ENCODE measurements around the gene CFAP69.
A peak's percentile ranks its signal among the peaks of the same experiment; 100 is the strongest.

Gene CFAP69, protein sequence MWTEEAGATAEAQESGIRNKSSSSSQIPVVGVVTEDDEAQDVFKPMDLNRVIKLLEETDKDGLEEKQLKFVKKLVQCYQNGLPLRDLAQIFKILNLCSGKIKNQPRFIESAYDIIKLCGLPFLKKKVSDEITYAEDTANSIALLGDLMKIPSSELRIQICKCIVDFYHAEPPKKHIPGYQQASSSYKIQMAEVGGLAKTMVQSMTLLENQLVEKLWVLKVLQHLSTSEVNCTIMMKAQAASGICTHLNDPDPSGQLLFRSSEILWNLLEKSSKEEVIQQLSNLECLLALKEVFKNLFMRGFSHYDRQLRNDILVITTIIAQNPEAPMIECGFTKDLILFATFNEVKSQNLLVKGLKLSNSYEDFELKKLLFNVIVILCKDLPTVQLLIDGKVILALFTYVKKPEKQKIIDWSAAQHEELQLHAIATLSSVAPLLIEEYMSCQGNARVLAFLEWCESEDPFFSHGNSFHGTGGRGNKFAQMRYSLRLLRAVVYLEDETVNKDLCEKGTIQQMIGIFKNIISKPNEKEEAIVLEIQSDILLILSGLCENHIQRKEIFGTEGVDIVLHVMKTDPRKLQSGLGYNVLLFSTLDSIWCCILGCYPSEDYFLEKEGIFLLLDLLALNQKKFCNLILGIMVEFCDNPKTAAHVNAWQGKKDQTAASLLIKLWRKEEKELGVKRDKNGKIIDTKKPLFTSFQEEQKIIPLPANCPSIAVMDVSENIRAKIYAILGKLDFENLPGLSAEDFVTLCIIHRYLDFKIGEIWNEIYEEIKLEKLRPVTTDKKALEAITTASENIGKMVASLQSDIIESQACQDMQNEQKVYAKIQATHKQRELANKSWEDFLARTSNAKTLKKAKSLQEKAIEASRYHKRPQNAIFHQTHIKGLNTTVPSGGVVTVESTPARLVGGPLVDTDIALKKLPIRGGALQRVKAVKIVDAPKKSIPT

DNA sequence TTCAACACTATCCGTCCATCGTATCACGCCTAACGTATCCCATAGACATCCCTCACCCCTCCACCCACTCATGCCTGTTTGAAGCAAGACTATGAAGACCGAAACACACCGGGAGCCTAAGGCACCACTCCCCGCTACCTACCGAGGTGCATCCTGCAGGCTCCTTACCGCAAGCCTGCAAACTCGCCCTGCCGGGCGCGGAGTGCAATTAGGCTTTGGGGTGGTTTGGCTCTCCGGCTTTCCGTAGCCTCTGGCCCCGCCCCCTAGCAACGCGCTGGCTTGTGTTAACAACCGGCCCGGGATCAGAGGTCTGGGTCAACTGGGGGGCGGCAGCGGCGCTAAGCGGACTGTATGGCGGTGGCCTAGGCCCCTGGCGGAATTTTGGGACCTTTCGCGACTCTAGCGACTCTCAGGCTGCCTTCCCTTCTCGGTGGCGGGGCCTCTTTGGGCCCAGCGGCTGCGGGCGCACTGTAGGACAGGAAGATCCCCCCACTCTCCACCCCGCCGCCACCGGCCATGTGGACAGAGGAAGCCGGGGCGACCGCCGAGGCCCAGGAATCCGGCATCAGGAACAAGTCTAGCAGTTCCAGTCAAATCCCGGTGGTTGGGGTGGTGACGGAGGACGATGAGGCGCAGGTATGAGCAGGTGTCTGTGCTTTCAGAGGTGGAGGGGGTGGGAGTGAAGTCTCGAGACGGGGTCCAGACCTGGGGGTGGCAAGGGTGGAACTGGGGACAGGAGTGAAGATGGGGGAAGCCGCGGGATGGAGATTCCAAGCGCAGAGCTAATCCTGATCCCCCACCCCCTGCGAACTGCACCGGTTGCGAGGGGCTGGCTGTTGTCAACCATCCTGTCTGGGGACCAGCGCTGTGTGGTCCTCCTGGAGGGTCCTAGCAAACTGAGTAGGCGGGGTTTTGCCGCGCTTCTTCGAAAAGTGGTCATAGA lies at the start of gene CFAP69:
Gene CFAP69, plus strand, starts transcription at position 266 of the 943 bp plus-strand sequence. Its CDS starts 251 bp downstream, at position 517.
- peak; percentile 93 for DNase-seq

DNA sequence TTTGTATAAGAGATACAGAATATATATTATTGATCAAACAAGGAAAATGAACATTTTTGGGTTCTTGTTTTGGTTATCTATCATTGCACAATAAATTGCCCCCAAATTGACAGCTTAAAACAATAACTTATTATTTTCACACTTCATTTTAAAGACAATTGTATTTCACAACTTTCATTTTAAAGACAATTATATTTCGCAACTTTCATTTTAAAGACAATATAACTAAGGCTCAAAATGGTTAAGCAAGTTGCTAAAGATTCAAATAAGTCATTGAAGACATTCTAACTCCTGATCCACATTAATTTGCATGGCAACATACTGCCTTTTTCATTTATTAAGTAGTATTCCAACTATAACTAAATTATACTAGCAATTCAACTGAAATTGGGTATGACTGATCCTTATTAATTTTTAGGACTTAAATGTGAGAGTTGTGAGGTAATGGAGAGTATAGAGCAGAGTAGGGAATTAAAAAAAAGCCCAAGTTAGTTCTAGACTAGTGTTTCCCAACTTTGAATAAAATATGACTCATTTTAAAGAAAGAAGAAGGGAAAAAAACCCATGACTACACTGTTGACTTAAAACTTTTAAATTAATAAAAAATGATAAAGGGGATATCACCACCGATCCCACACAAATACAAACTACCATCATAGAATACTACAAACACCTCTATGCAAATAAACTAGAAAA lies 43.3 kb upstream of the CFAP69 start:
- no peak for DNase-seq

DNA sequence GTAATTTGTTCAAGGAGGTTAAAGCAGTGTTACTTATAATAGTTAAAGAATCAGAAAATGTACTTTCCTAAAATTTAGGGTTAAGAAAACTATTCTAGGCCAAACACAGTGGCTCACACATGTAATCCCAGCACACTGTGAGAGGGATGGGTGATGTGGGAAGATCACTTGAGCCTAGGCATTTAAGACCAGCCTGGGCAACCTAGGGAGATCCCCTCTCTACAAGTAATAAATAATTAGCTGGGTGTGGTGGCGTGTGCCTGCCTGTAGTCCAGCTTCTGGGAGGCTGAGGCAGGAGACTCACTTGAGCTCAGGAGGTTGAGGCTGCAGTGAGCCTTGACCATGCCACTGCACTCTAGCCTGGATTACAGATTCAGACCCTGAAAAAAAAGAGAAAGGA lies 37.0 kb upstream of the CFAP69 start:
- no peak for DNase-seq

DNA sequence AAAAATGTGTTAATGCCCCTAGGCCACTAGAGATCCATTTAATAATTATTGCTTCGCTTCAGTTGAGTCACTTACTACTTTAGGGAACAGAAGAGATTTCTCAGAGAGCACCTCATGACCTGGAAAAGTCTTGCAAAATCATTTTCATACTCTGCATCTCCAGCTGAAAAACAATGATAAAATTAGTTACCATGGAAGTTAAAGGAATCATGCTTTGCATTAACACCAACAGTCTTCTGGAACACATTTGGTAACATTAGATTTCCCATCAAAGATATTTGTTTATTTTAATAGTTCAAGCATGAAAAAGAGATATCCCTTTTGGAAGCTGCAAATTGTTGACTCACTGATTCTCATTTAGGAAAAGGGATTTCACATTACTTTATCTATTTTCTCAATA lies 35.2 kb upstream of the CFAP69 start:
- DNase-seq, result no peak

DNA sequence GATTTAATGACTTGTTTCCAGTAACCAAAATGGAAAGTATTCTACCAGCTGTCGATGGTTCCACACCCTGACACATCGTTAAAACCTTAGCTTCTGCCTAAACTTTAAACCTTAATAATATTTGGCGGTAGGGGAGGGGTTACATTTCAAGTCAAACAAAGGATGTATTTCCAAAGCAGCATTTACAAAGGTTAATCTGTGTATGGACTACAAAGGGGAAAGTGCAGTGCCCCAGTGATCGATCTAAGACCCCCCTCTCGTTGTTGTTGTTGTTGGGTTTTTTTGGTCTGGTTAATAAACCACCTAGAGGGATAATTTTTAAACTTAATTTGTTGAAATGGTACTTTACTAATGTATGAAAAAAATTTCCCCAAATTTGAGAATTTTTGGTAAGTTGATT lies 34.5 kb upstream of the CFAP69 start:
- no peak for DNase-seq

DNA sequence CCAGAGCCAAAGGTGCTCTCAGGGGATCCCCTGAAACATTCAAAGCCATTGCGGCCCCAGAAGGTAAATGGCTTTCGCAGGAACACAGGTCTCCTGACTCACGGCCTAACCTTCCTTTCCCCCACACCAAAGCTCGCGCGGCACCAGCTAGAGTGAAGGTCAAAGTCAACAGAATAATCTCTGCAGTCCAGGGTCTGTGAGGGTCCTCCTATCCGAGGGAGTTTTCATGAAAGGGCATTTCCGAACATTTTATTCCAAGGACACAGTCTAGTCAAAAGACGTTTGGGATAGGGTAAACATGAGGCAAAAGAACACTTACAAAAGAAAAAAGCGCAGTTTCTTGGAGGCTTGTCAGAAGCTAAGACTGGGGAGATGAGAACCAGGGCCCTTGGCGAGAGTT lies 34.0 kb upstream of the CFAP69 start:
- no peak for DNase-seq

DNA sequence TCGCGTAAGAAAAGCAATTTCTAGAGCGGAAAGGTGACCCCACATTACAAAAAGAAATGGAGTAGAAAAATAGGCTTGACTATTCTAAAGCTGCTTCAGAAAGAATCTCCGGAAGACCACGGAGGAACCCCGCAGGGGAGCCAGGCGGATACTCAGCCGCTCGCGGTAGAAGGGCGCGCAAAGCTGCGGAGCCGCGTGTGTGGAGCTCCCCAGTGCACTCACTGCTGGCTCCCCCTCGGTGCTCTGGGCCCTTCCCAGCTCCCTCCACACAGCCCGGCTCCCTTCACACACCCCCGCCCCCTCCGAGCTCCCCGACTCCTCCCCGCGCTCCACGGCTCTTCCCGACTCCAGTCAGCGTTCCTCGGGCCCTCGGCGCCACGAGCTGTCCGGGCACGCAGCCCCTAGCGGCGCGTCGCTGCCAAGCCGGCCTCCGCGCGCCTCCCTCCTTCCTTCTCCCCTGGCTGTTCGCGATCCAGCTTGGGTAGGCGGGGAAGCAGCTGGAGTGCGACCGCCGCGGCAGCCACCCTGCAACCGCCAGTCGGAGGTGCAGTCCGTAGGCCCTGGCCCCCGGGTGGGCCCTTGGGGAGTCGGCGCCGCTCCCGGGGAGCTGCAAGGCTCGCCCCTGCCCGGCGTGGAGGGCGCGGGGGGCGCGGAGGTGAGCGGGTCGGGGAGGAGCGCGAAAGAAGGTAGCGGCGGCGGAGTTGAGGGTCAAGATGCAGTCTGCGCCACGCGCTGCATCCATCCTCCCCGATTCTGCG lies 33.4 kb upstream of the CFAP69 start, which contains the start of gene STEAP2:
Gene STEAP2, plus strand, starts transcription at position 350 of the 758 bp plus-strand sequence. CDS start 13,343 bp downstream, outside the sequence.
- peak; percentile 71 for DNase-seq

DNA sequence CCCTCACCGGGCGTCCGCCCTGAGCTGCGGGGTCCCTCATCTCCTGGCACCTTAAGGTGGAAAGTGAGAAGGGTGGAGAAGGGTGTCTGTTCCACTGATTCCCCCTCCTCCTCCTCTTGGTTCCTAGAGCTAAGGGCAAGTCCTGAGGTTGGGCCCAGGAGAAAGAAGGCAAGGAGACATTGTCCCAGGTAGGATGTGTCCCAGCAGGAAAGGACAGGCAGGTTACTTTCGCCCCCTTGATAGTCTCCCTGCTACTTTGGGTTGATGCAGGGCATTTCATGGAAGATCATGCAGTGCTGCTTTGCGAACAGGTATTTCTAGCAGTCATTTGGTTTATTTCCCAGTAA lies 32.9 kb upstream of the CFAP69 start:
- no peak for DNase-seq

DNA sequence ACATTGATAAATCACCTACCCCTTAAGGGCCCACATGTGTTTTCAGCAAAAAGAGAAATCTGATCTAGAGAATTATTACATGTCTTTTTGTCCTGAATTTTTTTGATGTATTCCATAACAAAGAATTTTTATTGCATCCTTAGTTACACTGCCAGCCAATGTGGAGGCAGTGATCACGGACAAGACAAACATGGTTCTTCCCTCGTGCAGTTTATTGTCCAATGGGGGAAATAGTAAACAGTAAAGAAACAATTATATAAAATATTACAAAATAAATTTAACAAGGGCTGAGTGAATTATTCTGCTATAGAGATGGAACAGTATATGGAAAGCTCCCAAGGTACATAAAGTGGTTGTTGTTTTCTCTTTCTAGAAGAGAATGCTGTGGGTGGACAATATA lies 31.5 kb upstream of the CFAP69 start:
- DNase-seq, result no peak

DNA sequence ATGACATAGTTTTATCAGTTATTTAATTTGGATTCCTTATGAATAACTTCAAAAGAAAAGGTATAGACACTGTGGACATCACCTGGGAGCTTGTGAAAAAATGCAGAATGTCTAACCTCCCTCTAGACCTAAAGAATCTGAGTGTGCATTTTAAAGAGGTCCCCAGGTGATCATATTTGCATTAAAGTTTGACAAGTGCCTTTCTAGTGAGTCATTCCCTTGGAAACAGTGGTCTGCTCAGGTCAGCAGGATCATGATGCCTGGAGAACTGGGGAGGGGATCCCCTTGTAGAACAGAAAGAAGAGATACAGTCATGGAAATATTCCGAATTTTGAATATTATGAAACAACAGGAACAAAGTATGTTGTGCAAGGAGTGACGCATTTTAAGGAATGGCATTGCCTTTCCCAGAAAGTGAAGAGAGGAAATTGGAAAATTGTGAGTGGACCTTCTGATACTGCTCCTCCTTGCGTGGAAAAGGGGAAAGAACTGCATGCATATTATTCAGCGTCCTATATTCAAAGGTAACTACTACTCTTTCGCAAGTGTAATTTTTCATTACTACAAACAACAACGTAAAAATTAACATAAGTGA lies 28.8 kb upstream of the CFAP69 start:
- no peak for DNase-seq

DNA sequence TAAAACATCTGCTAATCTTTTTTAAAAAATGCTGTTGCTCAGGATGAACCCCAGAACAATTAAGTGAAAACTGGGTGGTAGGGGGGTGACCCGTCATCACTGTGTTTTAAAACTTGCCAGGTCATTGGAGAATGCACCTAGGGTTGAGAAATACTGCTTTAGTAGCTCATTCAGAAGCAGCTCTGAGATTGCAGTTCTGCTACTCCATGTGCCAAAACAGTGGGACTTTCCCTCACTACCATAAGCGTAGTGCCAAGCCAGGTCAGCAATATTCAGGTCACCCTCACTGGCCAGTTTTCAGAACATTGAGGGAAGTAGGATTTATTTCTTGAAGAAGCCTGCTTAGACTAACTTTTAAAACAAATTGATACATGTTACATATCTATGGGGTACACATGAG lies 28.2 kb upstream of the CFAP69 start:
- no peak for DNase-seq

DNA sequence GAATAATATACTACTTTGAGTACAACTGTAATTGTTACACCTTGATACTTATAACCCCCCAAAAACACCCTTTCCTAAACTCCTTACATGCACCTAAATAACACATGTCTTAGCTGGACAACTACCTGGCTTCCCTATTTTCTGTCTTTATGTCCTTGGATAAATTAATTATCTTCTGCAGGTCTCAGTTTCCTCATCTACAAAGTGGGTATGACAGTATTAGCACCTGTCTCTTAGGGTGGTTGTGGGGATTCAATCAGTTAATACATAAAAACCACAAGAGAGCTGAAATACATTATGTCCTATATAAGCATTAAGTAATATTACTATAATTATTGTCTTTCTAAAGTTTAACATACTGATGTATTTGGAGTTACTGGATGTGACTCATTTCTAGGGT lies 22.6 kb upstream of the CFAP69 start:
- no peak for DNase-seq

DNA sequence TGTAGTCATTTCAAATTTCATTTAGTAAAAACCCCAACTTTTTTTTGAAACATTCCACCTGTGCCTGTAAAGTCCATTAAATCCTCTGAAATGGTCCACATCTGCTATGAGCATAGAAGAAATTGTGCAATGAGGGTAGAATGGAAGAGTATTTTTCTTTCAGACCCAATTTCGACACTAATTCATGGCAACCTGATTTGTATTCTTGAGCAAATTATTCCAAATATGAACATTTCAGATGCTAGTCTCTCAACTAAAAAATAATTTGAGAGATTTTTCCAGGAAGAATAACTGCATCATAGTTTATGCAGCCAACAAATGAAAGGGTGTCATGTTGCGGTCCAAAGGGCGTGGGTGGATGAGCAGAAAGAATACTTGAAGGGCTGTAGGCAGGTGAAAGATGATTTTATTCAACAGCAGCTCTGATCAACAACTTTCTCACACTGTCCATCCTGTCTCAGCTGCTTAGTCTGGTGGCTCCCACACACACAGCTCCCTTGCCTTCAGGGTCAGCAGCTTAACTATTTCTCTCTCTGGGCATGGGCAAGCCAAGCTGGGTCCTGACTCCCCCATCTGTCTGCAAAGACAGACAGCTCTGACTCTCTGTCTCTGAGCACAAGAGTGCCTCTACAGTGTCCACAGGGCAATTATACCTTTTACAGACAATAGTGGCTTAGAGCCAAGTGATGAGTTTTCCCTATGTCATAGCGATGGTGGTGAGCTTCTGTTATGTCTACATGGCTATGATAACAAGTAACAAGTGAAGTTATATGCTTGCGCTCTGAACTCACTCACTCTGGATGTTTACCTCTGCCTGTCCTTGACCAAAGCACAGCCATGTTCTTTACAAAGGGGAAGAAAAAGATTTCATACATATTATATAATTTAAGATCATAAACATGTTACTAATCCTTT lies 21.9 kb upstream of the CFAP69 start:
- no peak for DNase-seq

DNA sequence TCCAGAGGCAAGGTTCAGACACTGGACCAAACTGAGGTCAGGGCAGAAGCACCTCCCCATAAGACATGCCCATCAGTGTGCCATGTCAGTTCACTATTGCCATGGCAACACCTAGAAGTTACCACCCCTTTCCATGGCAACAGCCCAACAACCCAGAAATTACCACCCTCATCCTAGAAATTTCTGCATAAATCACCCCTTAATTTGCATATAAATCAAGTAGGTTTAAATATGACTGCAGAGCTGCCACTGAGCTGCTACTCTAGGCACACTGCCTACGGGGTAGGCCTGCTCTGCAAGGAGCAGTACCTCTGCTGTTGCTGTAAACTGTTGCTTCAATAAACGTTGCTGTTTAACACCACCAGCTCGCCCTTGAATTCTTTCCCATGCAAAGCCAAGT lies 20.8 kb upstream of the CFAP69 start:
- DNase-seq, result no peak

DNA sequence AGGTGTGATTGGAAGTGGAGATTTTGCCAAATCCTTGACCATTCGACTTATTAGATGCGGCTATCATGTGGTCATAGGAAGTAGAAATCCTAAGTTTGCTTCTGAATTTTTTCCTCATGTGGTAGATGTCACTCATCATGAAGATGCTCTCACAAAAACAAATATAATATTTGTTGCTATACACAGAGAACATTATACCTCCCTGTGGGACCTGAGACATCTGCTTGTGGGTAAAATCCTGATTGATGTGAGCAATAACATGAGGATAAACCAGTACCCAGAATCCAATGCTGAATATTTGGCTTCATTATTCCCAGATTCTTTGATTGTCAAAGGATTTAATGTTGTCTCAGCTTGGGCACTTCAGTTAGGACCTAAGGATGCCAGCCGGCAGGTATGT lies 19.8 kb upstream of the CFAP69 start:
- no peak for DNase-seq

DNA sequence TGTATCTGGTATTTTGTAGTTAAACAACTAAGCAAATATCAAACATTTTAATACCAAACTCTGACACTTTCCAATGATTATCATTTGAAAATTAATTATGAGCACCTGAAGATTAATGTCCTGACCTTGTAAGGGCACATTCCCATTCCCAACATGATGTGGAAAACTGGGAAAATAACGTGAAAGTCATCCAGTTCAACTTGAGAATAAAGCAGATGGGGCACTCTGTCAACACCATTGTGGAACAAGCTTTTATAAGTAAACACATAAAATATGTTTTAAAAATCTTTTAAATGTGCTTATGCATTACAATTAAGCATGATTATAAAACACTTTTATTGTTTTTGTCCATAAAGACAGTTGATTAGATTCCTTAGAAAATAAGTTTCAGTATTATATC lies 19.4 kb upstream of the CFAP69 start:
- DNase-seq, result no peak

DNA sequence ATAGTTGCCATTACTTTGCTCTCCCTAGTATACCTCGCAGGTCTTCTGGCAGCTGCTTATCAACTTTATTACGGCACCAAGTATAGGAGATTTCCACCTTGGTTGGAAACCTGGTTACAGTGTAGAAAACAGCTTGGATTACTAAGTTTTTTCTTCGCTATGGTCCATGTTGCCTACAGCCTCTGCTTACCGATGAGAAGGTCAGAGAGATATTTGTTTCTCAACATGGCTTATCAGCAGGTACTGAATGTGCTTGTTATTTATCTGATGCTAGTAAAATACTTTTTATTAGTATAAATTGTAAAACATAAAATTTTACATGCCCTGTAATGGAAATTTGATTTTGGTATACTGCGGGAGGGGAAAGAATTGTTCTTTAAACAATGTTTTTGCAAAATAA lies 17.7 kb upstream of the CFAP69 start:
- DNase-seq, result no peak

DNA sequence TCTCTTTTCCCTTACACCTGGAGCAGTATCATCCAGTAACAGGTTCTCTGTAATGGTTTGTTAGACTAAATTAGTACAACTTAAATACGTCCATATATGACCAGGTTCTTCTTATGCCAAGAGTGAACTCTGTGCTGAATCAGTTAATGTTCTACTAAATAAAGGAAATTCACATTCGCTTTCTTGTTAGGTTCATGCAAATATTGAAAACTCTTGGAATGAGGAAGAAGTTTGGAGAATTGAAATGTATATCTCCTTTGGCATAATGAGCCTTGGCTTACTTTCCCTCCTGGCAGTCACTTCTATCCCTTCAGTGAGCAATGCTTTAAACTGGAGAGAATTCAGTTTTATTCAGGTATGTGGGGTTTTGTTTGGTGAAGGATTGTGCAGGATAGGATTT lies 15.3 kb upstream of the CFAP69 start:
- no peak for DNase-seq

DNA sequence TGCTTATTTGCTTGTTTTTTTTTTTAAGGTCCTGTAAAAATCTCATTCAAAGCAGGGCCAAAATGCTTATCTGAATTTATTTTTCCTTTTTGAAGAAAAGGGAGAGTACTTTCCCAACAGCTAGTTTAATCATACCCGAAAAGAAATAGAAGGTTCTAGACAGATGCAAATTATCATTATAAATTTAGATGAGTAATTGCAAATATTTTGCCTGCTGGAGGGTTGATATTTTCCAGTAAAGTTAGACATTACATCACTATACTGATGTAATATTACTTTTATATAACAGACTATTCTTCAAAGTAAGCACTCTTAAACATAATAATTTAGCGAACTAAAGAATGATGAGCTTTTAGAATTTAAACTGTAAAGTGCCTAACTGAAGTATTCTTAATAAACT lies 14.1 kb upstream of the CFAP69 start:
- DNase-seq, result no peak

DNA sequence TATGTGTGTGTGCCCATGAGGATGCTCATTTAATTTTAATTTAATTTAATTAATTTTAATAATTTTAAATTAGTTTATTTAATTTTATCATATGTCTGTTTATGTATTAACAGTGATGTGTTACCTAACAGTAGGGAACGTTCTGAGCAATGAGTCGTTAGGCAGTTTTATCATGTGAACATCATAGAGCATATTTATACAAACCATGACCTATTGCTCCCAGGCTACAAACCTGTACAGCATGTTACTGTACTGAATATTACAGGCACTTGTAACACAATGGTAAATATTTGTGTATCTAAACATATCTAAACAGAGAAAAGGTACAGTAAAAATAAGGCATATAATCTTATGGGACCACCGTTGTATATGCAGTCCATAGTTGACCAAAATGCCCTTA lies 13.7 kb upstream of the CFAP69 start:
- DNase-seq, result no peak
